ENCODE results near the gene PPP1R9B. TPM values are rescaled to one million over a fixed set of nuclear protein-coding genes. Genes with fewer than 3 reads are reported as not detected.

Gene PPP1R9B
- total RNA-seq, 4 donors from 2014 or later: 16.6 to 38.0 (median 25.6) TPM

DNA sequence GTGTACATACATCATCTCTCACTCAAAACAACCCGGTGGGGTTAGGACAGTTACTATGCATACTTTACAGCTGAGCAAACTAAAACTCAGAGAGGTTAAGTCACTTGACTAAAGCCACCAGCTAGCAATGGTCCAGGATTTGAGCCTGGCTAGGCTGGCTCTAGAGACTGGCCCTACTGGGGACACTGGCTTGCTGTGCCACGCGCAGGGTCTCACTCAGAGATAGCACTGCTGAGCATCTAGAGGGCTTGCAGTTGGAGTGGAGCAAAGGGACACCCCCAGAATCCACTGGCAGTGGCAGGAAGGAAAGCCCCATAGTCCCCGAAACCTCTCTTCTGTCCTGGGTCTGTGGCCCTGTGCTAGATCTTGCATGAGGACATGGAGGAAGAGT, 31.7 kb downstream of the PPP1R9B start:
- TF ChIP-seq, protein P1, sequence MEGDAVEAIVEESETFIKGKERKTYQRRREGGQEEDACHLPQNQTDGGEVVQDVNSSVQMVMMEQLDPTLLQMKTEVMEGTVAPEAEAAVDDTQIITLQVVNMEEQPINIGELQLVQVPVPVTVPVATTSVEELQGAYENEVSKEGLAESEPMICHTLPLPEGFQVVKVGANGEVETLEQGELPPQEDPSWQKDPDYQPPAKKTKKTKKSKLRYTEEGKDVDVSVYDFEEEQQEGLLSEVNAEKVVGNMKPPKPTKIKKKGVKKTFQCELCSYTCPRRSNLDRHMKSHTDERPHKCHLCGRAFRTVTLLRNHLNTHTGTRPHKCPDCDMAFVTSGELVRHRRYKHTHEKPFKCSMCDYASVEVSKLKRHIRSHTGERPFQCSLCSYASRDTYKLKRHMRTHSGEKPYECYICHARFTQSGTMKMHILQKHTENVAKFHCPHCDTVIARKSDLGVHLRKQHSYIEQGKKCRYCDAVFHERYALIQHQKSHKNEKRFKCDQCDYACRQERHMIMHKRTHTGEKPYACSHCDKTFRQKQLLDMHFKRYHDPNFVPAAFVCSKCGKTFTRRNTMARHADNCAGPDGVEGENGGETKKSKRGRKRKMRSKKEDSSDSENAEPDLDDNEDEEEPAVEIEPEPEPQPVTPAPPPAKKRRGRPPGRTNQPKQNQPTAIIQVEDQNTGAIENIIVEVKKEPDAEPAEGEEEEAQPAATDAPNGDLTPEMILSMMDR (IDR thresholded peaks at IDR 0.05): no peak
- DNase-seq (ENCODE audit: low spot score) (no peak), ATAC-seq (ENCODE audit: low FRiP score) (no peak)

- TF ChIP-seq, protein P1 (IDR thresholded peaks at IDR 0.05): no peak
- ATAC-seq (ENCODE audit: low FRiP score) (no peak), DNase-seq (ENCODE audit: low spot score) (no peak)
These were observed 32.2 kb downstream of the PPP1R9B start for GRCh38 chr17:50118076-50118827.

DNA sequence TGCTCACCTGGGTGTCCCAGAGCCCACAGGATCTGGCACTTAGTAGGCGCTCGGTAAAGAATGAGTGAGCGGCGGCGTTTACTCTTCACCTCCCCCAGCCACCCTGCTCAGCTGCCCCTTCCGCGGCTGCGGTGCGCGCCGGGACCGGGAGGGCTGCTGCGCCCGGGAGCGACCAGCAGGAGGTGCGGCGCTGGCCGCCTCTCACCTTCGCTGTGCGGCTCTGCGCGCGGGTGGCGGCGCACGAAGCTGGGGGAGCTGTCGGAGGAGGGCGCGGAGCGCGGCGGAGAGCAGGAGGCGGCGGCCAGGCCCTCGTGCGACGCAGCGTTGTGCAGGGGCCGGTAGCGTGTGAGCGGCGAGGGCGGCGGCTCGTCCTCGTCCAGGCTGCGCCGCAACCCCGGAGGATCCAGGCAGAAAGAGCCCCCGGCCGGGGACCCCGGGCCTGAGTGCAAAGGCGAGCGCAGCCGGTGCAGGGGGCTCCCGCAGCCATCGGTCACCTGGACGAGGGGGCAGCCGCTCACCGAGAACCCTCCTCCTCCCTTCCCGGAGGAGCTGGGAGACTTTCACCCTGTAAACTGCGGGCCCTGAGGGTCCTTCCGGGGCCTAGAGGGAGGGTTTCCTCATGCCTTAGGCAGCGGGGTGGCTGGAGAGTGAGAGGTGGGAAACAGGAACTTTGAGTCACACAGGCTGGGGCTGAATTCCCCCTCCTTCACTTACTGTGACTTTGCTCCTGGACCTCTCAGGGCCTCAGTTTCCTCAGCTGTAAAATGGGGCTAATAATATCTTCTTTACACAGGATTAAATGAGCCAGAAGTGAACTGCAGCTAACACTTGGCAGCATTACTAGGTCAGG, 33.0 kb downstream of the PPP1R9B start:
- ATAC-seq (ENCODE audit: low FRiP score) (peak; percentile 73), DNase-seq (ENCODE audit: low spot score) (no peak)
- TF ChIP-seq, protein P1 (IDR thresholded peaks at IDR 0.05): peak in 1 of 3 donors; percentile 14

DNA sequence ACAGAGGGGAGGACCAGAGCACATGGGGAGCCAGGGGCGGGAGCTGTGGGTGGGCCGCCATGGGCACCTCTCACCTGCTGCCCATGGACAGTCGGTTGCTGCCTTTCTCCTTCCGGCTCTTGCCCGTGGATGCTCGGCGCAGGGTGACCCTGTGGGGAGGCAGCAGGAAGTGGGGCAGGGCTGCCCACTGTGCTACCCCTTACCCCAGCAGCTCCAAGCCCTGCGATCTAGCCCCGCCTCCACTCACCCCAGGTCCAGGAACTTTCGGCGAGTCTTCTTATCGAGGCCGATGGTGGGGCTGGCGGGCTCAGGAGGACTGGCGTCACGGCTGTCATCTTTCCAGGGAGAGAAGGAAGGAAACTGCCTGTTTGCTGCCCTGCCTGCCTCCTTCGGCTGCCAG, 34.7 kb downstream of the PPP1R9B start:
- ATAC-seq (ENCODE audit: low FRiP score) (no peak), DNase-seq (ENCODE audit: low spot score) (no peak)
- TF ChIP-seq, protein P1 (IDR thresholded peaks at IDR 0.05): no peak

DNA sequence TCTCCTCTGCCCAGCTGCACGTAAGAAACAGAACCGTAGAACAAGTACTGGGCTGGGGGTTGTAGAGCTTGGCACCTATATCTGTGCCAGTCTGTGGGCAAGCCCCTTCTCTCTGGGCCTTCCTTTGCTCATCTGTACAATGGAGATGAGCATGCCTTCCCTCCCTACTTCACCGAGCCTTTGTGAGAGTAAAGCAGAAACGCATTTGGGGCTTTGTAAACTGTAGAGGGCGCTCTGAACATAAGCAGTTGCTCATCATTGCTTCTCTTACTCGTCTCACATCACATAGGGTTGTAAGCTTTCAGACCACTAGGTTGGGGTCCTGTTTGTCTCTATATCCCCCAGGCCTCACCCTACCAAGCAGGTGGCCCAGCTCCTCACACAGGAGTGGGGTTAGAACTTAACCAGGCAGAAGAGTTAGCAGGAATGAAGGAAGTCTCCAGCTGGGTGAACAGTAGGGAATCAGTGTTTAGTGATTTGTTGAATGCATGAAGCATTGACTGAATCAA, 35.6 kb downstream of the PPP1R9B start:
- TF ChIP-seq, protein P1 (IDR thresholded peaks at IDR 0.05): no peak
- DNase-seq (ENCODE audit: low spot score): no peak
- ATAC-seq (ENCODE audit: low FRiP score): no peak

DNA sequence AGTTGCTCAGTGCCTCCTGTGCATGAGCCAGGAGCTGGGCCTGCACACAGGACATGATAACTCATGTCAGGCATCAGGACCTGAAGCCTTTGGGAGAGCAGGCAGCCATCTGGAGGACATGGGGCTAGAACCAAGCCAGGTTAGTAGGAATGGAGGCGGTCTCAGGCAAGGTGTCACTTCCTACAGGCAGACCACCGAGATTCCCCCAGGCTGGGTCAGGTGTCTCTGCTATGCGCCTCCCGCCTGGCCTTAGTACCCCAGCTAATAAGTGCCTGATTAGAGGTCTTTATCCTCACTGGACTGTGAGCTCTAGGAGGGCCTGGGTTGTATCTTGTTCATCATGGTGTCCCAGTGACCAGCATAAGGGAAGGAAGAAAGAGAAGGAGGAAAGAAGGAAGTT, 36.1 kb downstream of the PPP1R9B start:
- ATAC-seq (ENCODE audit: low FRiP score) (no peak), DNase-seq (ENCODE audit: low spot score) (no peak)
- TF ChIP-seq, protein P1 (IDR thresholded peaks at IDR 0.05): no peak
